Measurements from ENCODE around the gene MEIG1.
A peak's percentile ranks its signal among the peaks of the same experiment; 100 is the strongest.
"Not testable (repeated sequence)": the region's sequence is repeated elsewhere in the genome, so short reads cannot be mapped to it uniquely, and the experiment has no call there.

The MEIG1 gene

DNA sequence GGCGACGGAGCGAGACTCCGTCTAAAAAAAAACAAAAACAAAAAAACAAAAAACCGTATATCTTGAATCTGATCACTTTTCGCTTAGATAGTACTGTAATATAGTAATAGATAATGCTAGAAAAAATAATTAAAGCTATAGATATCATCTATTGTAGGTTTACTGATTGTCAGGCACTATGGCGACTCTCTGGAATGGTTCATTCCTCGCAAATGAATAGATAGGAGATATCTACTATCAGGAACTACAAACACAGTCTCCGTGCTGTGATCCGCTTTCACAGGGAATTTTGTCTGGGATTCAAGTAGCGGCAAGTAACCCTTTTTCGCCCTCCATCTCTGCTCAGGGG is 342 bp upstream of the MEIG1 start:
- DNase-seq = no peak

DNA sequence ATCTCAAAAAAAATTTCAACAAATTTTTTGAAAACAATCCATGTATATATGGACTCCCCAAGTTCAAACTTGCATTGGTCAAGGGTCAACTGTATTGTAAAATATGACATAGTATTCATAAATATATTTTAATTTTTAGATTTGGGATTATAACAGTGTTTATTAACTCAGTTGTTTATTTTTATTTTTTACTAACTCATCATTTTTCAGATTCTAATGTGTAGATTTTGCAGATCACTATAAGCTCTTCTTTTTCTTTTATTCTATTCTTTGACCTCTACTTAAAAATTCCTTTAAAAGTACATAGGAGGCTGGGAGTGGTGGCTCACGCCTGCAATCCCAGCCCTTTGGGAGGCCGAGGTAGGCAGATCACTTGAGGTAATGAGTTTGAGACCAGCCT is 8.7 kb downstream of the MEIG1 start:
- DNase-seq = no peak

DNA sequence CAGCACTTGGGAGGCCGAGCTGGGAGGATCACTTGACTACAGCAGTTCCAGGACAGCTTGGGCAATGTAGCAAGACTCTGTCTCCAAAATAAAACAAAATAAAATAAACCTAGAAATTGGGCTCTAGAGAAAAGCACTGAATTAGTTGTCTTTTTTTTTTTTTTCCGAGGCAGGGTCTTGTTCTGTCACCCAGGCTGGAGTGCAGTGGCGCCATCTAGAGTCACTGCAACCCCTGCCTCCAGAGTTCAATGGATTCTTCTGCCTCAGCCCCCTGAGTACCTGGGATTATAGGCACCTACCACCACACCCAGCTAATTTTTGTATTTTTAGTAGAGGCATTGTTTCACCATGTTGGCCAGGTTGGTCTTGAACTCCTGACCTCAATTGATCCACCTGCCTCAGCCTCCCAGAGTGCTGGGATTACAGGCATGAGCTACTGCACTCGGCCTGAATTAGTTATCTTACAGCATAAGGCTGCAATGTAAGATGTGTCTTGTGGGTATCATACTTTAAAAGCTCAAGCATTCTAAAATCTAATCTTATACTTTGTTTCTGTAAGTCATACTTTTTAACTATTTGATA is 12.8 kb downstream of the MEIG1 start:
- DNase-seq = peak; percentile 70

DNA sequence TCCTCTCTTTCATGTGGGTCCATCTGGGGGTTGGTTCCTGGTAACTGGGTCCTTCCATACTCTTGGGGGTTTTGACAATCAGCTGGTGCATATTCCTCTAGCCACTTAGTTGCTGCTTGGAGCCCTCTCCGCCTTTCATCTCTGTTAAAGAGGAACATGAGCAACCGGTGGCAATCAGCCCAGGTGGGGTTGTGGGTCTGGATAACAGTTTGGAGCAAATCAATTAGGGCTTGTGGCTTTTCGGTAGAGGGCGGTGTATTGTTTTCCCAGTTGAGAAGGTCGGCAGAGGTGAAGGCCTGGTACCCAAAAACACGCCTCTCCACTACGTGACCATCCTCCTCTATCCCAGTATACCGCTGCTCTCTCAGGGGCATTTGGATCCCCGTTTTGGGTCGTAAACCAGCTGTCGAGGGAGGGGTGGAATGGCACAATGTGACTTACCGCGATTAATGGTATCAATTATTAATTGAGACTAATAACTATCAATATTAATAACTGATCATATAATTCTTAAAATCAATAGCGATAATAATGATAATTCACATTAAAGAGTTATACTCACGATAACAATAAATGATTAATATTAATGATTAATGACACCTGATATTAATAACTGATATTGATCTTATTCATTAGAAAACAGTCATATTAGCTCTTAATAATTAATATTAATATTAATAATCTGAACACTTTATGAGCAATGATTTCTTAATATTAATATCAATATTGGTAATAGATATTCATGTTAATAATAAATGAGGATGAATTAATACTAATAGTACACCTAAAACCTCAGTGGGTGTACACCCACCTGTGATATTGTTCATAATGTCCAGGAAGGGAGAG is 15.2 kb downstream of the MEIG1 start:
- not testable (repeated sequence) for DNase-seq

DNA sequence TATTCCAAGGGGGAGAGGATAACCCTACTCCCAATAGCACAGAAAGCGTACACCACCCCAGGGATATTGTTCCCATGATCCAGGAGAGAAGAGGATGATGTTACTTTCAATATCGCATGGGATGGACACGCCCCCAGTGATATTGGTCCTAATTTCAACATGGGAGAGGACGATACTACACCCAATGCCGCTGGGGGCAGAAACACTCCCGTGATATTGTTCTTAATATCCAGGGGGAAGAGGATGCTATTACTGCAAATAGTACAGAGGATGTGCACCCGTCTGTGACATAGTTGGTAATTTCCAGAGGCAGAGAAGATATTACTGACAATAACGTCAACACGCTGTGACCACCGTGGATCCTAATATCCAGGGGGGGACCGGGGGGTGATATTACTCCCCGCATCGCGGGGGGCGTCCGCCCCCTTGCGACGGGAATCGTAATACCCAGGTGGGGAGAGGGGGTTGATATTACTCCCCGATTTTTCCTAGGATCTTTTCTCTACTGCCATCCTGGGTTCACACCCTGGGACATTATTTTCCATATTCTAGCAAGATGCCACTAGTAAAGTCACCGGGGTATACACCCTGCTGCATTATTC is 16.6 kb downstream of the MEIG1 start:
- DNase-seq = no peak

DNA sequence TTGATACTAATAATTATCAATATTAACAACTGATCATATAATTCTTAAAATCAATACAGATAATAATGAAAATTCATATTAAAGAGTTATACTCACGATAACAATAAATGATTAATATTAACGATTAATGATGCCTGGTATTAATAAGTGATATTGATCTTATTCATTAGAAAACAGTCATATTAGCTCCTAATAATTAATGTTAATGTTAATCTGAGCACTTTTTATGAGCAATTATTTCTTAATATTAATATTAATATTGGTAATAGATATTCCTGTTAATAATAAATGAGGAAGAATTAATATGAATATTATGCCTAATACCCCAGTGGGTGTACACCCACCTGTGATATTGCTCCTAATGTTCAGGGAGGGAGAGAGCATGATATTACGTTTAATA is 23.6 kb downstream of the MEIG1 start:
- no peak for DNase-seq

DNA sequence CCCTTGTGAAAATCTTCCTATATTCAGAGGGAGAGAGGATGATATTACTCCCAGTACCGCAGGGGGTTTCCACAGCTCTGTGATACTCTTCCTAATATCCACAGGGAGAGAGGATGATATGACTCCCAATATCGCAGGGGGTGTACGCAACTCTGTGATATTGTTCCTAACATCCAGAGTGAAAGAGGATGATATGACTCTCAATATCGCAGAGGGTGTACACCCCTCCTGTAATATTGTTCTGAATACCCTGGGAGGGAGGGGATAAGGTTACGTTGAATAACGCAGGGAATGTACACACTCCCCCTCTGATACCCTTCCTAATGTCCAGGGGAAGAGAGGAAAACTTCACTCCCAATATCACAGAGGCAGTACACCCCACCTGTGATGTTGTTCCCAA is 30.4 kb downstream of the MEIG1 start:
- DNase-seq = not testable (repeated sequence)

DNA sequence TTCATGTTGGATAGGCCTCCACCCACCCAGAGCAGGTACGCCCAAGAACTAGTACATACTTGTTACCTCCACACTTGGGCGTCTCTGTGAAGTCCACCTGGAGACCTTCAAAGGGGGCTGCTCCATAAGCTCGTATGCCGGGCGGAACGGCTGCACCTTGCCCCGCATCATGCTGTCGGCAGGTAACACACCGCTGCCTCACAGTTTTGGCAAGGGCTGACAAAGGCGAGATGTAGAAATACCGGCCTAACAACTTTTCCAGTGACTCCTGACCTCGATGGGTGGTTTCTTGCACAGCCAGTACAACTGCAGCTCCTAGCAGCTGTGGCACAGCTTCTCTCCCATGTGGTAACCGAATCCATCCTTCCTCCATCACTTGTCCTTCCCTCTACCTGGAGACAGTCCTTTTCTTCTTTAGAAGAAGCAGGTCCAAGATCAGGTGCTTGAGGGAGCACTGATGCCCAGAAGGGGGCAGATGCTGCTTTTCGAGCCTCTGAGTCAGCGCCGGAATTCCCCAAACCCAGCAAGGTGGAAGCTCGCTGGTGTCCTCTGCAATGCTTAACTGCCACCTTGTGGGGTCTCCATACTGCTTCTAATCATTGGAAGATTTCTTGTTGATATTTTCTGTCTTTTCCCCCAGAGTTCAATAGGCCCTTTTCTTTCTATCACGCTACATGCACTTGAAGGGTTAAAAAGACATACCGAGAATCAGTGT is 32.0 kb downstream of the MEIG1 start:
- peak; percentile 63 for DNase-seq

DNA sequence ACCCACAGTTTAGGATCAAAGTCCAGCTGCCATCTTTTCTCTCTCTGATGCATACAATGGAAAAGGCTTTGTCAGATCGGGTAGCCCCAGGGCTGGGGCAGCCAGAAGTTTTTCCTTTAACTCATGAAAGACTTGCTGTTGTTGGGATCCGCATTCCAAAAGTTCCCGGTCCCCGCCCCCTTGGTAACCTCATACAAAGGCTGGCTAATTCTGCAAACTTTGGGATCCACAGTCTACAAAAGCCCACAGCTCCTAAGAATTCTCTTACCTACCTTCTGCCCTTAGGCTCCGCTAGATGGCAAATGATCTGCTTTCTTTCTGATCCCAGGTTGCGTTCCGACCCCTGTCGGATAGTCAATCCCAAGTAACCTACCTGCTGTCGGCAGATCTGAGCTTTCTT is 33.1 kb downstream of the MEIG1 start:
- peak; percentile 59 for DNase-seq

DNA sequence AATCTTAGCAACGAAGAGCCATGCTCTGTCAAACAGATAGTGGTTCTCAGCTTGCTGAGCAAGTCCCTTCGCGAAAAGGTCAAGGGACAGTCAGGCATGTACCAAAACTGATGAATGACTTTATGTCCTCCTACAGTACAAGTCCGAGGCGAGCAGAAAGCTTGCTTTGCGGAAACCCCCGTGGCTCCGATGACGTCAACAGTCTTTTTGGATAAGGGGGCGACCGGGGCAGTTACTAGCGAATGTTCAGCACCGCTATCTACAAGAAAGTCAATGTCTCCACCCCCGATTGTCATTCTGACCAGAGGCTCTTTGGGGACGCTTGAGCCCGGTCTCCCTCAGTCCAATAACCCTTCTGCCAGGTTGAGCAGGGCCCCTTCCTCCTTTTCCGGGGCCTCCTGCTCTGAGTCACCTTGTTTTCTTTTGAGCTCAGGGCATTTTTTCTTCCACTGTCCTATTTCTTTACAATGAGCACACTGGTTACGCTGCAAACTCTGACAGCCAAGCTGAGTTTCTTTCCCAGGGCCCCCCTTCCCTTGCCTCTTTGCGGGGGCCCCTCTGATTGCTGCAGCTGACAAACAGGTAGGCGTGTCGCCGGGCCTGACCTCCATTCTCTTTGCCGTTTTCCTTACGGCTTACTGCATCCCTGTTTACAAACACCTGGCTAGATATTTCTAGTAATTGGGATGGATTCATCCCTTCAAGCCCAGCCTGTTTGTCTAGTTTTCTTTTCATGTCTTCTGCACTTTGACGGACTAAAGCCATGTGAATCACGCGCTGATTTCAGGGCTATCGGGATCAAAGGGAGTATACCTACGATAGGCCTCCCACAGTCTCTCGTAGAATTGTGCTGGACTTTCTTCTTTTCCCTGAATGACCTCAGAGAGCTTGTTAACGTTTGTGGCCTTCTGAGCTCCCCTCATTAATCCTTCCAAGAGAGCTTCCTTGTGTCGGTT is 34.6 kb downstream of the MEIG1 start:
- DNase-seq = not testable (repeated sequence)

DNA sequence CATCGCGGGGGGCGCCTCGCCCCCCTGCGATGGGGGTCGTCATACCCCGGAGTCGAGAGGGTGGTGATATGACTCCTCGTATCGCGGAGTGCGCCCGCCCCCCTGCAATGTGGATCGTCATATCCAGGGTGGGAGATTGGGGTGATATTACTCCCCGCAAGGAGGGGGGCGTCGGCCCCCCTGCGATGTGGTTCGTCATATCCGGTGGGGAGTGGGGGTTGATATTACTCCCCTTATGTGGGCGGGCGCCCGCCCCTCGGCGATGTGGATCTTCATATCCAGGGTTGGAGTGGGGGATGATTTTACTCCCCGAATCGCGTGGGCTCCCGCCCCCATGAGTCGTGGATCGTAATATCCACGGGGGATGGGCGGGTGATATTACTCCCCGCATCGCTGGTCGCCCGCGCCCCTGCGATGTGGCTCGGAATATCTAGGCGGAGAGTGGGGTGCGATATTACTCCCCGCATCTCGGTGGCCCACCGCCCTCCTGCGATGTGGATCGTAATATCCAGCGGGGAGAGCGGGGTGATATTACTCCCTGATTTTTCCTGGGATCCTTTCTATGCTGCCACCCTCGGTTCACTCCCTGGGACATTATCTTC is 36.9 kb downstream of the MEIG1 start:
- no peak for DNase-seq

DNA sequence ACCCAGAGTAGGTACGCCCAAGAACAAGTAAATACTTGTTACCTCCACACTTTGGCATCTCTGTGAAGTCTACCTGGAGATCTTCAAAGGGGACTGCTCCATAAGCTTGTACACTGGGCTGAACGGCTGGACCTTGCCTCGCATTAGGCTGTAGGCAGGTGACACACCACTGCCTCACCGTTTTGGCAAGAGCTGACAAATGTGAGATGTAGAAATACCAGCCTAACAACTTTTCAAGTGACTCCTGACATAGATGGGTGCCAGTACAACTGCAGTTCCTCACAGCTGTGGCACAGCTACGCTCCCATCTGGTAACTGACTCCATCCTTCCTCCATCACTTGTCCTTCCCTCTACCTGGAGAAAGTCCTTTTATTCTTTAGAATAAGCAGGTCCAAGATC is 54.3 kb downstream of the MEIG1 start:
- not testable (repeated sequence) for DNase-seq

DNA sequence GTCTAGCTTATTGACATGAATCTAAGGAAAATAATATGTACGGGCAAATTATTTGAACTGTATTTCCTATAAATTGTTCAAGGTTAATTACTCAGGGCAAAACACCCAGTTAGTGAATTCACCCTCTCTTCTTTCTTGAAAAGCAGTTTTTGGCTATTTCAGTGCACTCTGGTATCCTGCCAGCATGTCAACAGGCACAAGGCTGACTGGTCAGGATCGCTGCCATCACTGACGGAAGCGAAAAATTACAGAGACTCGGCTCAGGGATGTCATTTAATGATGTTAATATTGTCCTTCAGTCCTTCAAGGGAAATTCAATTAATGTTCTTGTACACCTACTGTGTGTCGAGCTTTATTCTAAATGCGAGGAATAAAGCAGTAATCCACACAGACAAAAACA is 56.3 kb downstream of the MEIG1 start:
- DNase-seq = no peak

DNA sequence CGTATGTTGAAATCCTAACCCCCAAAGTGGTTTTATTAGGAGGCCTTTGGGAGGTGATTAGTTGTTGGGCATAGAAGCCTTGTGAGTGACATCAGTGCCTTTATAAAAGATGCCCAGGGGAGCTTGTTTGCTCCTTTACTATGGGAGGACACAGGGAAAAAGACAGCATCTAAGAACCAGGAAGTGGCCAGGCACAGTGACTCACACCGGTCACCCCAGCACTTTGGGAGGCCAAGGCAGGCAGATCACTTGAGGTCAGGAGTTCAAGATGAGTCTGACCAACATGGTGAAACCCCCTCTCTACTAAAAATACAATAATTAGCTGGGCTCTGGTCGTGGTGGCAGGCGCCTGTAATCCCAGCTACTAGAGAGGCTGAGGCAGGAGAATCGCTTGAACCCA is 61.8 kb downstream of the MEIG1 start:
- DNase-seq = peak; percentile 64
